ENCODE results near the gene IL22RA2. TPM values are rescaled to one million over a fixed set of nuclear protein-coding genes. Genes with fewer than 3 reads are reported as not detected.

The IL22RA2 gene
- total and polyA plus RNA-seq, 4 donors, result 0.02 to 0.20 TPM; not detected in 2

DNA sequence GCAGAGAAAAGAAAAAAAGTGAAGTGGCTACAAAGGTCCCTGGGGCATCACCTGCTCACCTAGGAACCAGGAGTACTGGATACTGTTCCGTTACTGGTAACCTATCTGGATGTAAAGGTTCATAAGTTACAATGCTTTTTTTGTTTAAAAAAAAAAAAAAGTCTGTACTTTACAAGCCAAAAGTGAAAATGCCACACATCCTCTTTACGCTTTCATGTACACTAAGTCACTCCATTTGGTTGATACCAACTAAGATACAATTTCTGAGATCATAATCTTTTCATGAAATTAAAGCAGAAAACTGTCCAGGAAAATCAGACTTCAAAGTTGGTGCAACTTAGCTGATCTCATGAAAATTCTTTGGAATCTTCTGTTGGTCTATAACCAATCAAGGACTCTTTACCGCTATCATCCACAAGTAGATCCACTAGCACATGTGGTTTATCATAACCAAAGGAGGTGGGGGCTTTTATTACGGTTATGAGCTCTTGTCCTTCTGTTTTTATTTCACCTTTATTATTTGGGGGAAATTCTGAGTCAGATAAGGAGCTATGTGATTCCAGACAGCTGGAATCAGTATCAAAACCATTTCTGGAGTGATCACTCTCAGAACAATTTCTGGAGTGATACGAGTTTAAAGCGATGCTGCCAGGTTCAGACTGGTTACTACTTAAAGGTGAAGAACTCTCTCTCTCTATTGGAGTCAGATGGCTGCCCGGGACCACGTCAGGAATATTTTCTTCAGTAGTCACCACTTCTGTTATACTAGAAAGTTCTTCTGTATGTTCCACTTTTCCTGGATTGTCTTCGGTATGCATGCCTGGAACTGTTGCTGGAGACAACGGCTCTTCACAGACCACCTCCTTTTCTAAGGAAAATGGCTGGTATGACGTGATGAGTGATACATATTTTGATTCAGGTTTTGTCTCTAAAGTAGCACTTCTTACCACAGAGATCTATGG, 24.5 kb upstream of the IL22RA2 start:
- Histone ChIP-seq H3K9me3 (ENCODE audit: control insufficient read depth in 4 of 4, insufficient read depth in 3 of 4, low read length in 3 of 4) (peaks cover 0 to 2% (median 0%) of the 10 kb centered on the region in 4 donors), H3K4me1 (ENCODE audit: control insufficient read depth in 5 of 5, insufficient read depth in 5 of 5, low read length in 5 of 5) (peaks cover 0 to 14% (median 6%) of the 10 kb centered on the region in 5 donors), H3K4me3 (no peak overlapping the region), H3K27me3 (ENCODE audit: control insufficient read depth in 3 of 3, insufficient read depth in 3 of 3, low read length in 2 of 3) (no peaks in the 10 kb centered on the region), H3K36me3 (ENCODE audit: control insufficient read depth in 4 of 4, insufficient read depth in 4 of 4, low read length in 4 of 4) (peaks cover 12 to 24% (median 19%) of the 10 kb centered on the region in 4 donors), H3K9ac (ENCODE audit: insufficient read depth in 1 of 2, low read length in 2 of 2) (no peak overlapping the region), H3K27ac (ENCODE audit: low read depth in 1 of 2, low read length in 1 of 2) (no peak overlapping the region)
- ATAC-seq (ENCODE audit: insufficient read depth, low FRiP score) (no peak), DNase-seq (no peak)
- TF ChIP-seq, protein P1, sequence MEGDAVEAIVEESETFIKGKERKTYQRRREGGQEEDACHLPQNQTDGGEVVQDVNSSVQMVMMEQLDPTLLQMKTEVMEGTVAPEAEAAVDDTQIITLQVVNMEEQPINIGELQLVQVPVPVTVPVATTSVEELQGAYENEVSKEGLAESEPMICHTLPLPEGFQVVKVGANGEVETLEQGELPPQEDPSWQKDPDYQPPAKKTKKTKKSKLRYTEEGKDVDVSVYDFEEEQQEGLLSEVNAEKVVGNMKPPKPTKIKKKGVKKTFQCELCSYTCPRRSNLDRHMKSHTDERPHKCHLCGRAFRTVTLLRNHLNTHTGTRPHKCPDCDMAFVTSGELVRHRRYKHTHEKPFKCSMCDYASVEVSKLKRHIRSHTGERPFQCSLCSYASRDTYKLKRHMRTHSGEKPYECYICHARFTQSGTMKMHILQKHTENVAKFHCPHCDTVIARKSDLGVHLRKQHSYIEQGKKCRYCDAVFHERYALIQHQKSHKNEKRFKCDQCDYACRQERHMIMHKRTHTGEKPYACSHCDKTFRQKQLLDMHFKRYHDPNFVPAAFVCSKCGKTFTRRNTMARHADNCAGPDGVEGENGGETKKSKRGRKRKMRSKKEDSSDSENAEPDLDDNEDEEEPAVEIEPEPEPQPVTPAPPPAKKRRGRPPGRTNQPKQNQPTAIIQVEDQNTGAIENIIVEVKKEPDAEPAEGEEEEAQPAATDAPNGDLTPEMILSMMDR (IDR thresholded peaks at IDR 0.05; ENCODE audit: control extremely low read depth, extremely low read depth), result no peak
- 90 to 95% methylated on average over 11 of the region's 11 CpGs for WGBS, 2 donors

DNA sequence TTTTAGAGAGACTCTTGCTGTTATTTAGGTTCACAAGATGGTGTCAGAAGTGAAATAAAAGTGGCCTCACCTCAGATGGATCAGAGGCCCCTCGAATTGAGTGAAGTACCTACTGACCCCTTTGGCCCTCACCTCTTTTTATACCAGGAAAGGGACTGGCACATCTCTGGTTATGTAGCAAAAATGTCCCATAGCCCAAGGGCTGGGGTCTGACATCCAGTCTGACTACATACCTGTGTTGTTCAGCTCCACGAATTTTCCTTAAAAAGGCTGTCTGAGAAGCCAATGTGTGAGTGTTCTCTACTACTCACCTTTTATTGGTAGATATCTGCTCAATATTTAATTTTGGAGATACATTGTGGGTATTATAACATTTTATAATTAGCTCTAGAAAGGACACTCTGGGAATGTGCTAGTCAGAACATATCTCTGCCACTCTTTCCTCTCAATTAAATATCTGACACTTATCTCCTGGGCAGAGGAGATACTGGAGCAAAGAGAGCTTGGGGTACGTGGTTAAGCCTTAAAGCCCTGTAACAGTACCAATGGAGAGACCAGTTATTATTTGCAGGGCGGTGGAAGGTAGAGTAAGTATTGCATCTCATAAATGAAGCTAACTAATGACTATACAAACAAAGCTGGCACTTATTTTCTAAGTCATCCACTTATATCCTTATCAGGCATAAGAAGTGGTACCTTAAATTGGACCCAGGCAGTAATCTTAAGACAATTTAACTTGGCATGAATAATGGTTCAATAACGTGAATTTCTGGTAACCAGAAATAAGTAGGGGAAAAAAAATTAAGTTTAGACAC, 20.0 kb upstream of the IL22RA2 start:
- 76 to 84% methylated on average over 5 of the region's 5 CpGs for WGBS, 2 donors
- Histone ChIP-seq H3K9me3 (ENCODE audit: control insufficient read depth in 4 of 4, insufficient read depth in 3 of 4, low read length in 3 of 4) (peaks cover 0 to 3% (median 1%) of the 10 kb centered on the region in 4 donors), H3K27ac (ENCODE audit: low read depth in 1 of 2, low read length in 1 of 2) (no peak overlapping the region), H3K4me3 (no peak overlapping the region), H3K9ac (ENCODE audit: insufficient read depth in 1 of 2, low read length in 2 of 2) (no peak overlapping the region), H3K27me3 (ENCODE audit: control insufficient read depth in 3 of 3, insufficient read depth in 3 of 3, low read length in 2 of 3) (no peaks in the 10 kb centered on the region), H3K36me3 (ENCODE audit: control insufficient read depth in 4 of 4, insufficient read depth in 4 of 4, low read length in 4 of 4) (peaks cover 5 to 11% (median 9%) of the 10 kb centered on the region in 4 donors), H3K4me1 (ENCODE audit: control insufficient read depth in 5 of 5, insufficient read depth in 5 of 5, low read length in 5 of 5) (peaks cover 0 to 20% (median 11%) of the 10 kb centered on the region in 5 donors)
- ATAC-seq (ENCODE audit: insufficient read depth, low FRiP score) (no peak), DNase-seq (no peak)
- TF ChIP-seq, protein P1 (IDR thresholded peaks at IDR 0.05; ENCODE audit: control extremely low read depth, extremely low read depth), result no peak

GRCh38 chr6:137192821-137193220, 19.4 kb upstream of the IL22RA2 start:
- ATAC-seq (ENCODE audit: insufficient read depth, low FRiP score) (no peak), DNase-seq (no peak)
- peaks cover 0 to 3% (median 1%) of the 10 kb centered on the region in 4 donors for H3K9me3 ChIP-seq (ENCODE audit: control insufficient read depth in 4 of 4, insufficient read depth in 3 of 4, low read length in 3 of 4)
- no peak overlapping the region for H3K27ac ChIP-seq (ENCODE audit: low read depth in 1 of 2, low read length in 1 of 2)
- peaks cover 0 to 20% (median 11%) of the 10 kb centered on the region in 5 donors for H3K4me1 ChIP-seq (ENCODE audit: control insufficient read depth in 5 of 5, insufficient read depth in 5 of 5, low read length in 5 of 5)
- peaks cover under 1 to 4% (median 3%) of the 10 kb centered on the region in 4 donors for H3K36me3 ChIP-seq (ENCODE audit: control insufficient read depth in 4 of 4, insufficient read depth in 4 of 4, low read length in 4 of 4)
- no peaks in the 10 kb centered on the region for H3K27me3 ChIP-seq (ENCODE audit: control insufficient read depth in 3 of 3, insufficient read depth in 3 of 3, low read length in 2 of 3)
- TF ChIP-seq, protein P1 (IDR thresholded peaks at IDR 0.05; ENCODE audit: control extremely low read depth, extremely low read depth), result no peak
- H3K4me3 ChIP-seq, result no peak overlapping the region
- no peak overlapping the region for H3K9ac ChIP-seq (ENCODE audit: insufficient read depth in 1 of 2, low read length in 2 of 2)
- WGBS, 2 donors, result 88 to 96% methylated on average over 4 of the region's 4 CpGs

All from lung (tissue), 12 donors.